Duodenal mucosa (tissue), 2 donors: ENCODE data around the gene IPO11.
"Not testable (repeated sequence)": the region's sequence is repeated elsewhere in the genome, so short reads cannot be mapped to it uniquely, and the experiment has no call there.

Experiments used
- H3K27ac ChIP-seq: one replicate; pipeline ENCODE4 v1.7.0; 2013; ENCODE audit warnings: low read depth, low read length
- H3K27me3 ChIP-seq, 2 donors: one replicate each; pipeline ENCODE4 v1.7.0; 2013; ENCODE audit warnings: low read length in 2 of 2, control low read depth in 1 of 2; ENCODE audit not compliant: insufficient read depth in 2 of 2, control insufficient read depth in 1 of 2
- H3K36me3 ChIP-seq, 2 donors: one replicate each; pipeline ENCODE4 v1.7.0; 2013; ENCODE audit warnings: low read length in 2 of 2, control low read depth in 1 of 2; ENCODE audit not compliant: insufficient read depth in 2 of 2, control insufficient read depth in 1 of 2
- H3K4me1 ChIP-seq, 2 donors: one replicate each; pipeline ENCODE4 v1.7.0; 2013; ENCODE audit warnings: low read length in 2 of 2, control low read depth in 1 of 2; ENCODE audit not compliant: insufficient read depth in 2 of 2, control insufficient read depth in 1 of 2
- H3K4me3 ChIP-seq, 2 donors: one replicate each; pipeline ENCODE4 v1.7.0; 2013; ENCODE audit warnings: low read length in 2 of 2, low read depth in 1 of 2
- H3K9ac ChIP-seq, 2 donors: one replicate each; pipeline ENCODE4 v1.7.0; 2013; ENCODE audit warnings: low read length in 2 of 2, low read depth in 1 of 2
- H3K9me3 ChIP-seq, 2 donors: one replicate each; pipeline ENCODE4 v1.7.0; 2013; ENCODE audit warnings: low read length in 2 of 2, control low read depth in 1 of 2; ENCODE audit not compliant: control insufficient read depth in 1 of 2

Gene IPO11

GRCh38 chr5:62671479-62671878 is 258.9 kb downstream of the IPO11 start:
- no peaks in the 10 kb centered on the region for H3K4me1 ChIP-seq
- no peaks in the 10 kb centered on the region for H3K27me3 ChIP-seq
- no peaks in the 10 kb centered on the region for H3K36me3 ChIP-seq
- no peaks in the 10 kb centered on the region for H3K9me3 ChIP-seq
- no peak overlapping the region for H3K27ac ChIP-seq
- no peak overlapping the region for H3K9ac ChIP-seq
- H3K4me3 ChIP-seq: no peak overlapping the region

- not testable (repeated sequence) for H3K27ac ChIP-seq, H3K27me3 ChIP-seq, H3K4me1 ChIP-seq, H3K9ac ChIP-seq, H3K36me3 ChIP-seq, H3K4me3 ChIP-seq, H3K9me3 ChIP-seq
These were observed 264.0 kb downstream of the IPO11 start for GRCh38 chr5:62676596-62676995.
